Measurements from ENCODE around the gene RNF148.
"Not testable (repeated sequence)": the region's sequence is repeated elsewhere in the genome, so short reads cannot be mapped to it uniquely, and the experiment has no call there.

The RNF148 gene

GRCh38 chr7:122689346-122690109, 13.2 kb downstream of the RNF148 start:
- no peak for FAIRE-seq

- FAIRE-seq = no peak
Measured at GRCh38 chr7:122688400-122688998, 14.2 kb downstream of the RNF148 start.

GRCh38 chr7:122686360-122686878, 16.3 kb downstream of the RNF148 start:
- FAIRE-seq = no peak

GRCh38 chr7:122684504-122684903, 18.2 kb downstream of the RNF148 start:
- FAIRE-seq = peak; percentile 21

GRCh38 chr7:122682815-122683550, 19.7 kb downstream of the RNF148 start:
- no peak for FAIRE-seq

GRCh38 chr7:122681186-122681585, 21.5 kb downstream of the RNF148 start:
- FAIRE-seq = not testable (repeated sequence)

- FAIRE-seq = no peak
Measured at GRCh38 chr7:122679813-122680212, 22.9 kb downstream of the RNF148 start.

- not testable (repeated sequence) for FAIRE-seq
Measured at GRCh38 chr7:122679269-122679709, 23.4 kb downstream of the RNF148 start.

GRCh38 chr7:122677149-122677548, 25.6 kb downstream of the RNF148 start:
- FAIRE-seq = no peak

GRCh38 chr7:122676466-122676865, 26.3 kb downstream of the RNF148 start:
- FAIRE-seq = no peak

GRCh38 chr7:122675621-122676020, 27.1 kb downstream of the RNF148 start:
- no peak for FAIRE-seq

- no peak for FAIRE-seq
Measured at GRCh38 chr7:122675011-122675410, 27.7 kb downstream of the RNF148 start.

GRCh38 chr7:122674502-122674901, 28.2 kb downstream of the RNF148 start:
- FAIRE-seq = no peak

- no peak for FAIRE-seq
Measured at GRCh38 chr7:122673951-122674350, 28.8 kb downstream of the RNF148 start.

- no peak for FAIRE-seq
Measured at GRCh38 chr7:122672536-122672935, 30.2 kb downstream of the RNF148 start.

GRCh38 chr7:122663733-122664132, 39.0 kb downstream of the RNF148 start:
- no peak for FAIRE-seq

- FAIRE-seq = no peak
Measured at GRCh38 chr7:122658856-122659255, 43.9 kb downstream of the RNF148 start.

- no peak for FAIRE-seq
Measured at GRCh38 chr7:122653685-122654084, 49.0 kb downstream of the RNF148 start.

GRCh38 chr7:122652876-122653275, 49.8 kb downstream of the RNF148 start:
- FAIRE-seq = no peak

Data from A204.1 (cell line).